HG02885 (cell line): ENCODE data around the gene ZNF394.

Experiments used
- ATAC-seq: cut with Tn5 transposase; IDR thresholded peaks from one replicate; pipeline ENCODE4 v1.9.1; 2021; ENCODE audit warnings: mild to moderate bottlenecking; ENCODE audit not compliant: unreplicated experiment, poor library complexity

The ZNF394 gene

DNA sequence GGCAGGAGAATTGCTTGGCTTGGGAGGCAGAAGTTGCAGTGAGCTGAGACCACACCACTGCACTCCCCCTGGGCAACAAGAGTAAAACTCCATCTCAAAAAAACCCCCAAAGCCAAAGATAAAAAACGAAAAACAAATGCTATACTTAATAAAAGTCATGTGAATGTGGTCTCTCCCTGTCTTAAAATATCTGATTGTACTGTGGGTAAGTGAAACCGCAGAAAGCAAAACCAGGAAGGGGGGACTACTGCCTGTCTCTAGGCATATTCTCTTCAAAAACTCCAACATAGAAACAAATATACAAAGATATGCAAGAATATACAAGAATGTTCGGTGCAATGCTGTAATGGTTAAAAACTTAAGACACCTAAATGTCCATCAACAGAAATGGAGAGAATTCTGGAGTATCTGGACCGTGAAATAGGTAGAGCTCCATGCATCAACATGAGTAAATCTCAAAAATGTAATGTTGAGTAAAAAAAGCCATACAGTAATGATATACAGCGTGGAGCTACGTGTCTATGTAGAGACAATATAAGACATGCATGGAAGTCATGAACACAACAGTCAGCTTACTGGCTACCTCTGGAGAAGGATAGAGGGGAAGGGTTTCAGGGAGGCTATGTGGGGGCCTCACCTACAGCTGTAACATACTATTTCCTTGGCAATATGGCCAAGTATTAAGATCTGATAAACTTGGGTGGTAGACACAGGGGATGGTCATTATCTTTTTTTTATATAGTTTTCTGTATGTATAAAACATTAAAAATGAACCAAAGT lies 2.1 kb downstream of the ZNF394 start:
- no peak for ATAC-seq

DNA sequence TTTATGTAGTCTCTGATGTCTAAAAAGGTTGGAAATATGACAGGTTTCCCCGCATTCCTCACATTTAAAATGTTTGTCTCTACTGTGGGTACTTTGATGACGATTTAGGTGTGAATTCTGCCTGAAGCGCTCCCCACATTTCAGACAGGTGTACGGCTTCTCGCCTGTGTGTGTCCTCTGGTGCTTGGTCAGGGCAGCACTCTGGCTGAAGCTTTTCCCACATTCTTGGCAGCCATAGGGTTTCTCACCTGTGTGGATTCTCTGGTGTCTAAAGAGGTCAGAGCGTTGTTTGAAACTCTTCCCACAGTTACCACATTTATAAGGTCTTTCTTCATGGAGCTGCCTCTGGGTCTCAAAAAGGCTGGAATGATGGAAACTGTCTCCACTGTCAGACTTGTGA lies 6.3 kb downstream of the ZNF394 start:
- ATAC-seq, result no peak

- ATAC-seq, result no peak
These were observed 9.2 kb downstream of the ZNF394 start for GRCh38 chr7:99490878-99491277.

- ATAC-seq, result no peak
These were observed 10.8 kb downstream of the ZNF394 start for GRCh38 chr7:99489235-99489634.

GRCh38 chr7:99485094-99485493 lies 15.0 kb downstream of the ZNF394 start:
- no peak for ATAC-seq

DNA sequence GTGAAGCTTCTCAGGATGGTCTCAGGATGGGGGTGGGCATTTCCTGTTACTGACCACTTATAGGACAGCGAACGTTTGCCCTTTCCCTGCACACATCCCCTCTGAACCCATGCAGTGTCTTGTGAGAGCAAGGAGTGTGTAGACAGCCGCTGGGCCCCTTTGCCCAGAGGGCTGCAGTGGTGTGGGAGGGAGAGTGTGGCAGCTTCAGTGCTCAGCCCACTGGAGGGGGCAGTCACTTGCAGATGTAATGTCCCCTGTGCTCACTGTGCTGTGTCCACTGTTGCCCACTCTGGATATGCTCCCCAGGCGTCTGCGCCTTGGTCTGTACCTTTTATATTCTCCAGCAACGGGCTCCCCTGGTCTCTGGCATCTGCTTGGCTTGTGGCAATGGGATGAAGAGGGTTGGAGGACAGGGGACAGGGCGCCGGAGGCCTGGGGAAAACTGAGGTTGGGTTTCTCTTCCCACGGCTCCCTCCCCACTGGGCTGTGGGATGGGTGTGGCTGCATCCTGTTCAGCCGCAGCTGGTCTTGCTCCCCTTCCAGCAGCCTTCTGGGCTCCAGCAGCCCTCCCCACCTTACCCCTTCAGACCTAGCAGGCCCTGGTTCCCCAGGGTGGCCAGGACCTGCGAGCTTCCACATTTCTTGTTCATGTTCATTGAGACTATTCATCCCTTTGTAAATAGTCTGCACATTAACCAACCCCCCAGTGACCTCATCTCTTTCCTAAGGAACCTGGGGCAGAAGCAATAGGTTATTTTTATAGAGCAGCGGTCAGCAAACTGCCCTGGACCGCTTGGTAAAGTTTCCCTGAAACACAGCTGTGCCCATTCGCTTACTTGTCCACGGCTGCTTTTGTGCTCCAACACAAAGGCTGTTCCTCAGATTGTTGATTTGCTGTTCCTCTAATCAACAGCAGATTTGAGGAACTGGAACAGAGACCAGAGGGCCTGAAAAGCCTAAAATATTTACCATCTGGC lies 21.3 kb downstream of the ZNF394 start:
- no peak for ATAC-seq

GRCh38 chr7:99476107-99476506 lies 24.0 kb downstream of the ZNF394 start:
- no peak for ATAC-seq

DNA sequence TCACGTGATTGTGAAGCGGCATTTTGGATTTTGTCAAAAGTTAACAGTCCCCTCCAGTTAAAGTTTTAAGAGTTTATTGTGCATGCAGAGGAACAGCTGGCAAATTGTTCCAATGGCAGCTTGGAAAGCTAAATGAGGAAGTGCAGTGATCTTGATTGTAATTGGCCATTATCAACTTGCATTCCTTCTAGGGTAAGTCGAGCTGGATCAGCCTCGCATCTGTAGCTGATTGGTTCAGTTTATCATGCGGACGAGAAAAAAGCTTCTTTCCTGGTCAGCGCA lies 26.8 kb downstream of the ZNF394 start:
- ATAC-seq, result no peak

DNA sequence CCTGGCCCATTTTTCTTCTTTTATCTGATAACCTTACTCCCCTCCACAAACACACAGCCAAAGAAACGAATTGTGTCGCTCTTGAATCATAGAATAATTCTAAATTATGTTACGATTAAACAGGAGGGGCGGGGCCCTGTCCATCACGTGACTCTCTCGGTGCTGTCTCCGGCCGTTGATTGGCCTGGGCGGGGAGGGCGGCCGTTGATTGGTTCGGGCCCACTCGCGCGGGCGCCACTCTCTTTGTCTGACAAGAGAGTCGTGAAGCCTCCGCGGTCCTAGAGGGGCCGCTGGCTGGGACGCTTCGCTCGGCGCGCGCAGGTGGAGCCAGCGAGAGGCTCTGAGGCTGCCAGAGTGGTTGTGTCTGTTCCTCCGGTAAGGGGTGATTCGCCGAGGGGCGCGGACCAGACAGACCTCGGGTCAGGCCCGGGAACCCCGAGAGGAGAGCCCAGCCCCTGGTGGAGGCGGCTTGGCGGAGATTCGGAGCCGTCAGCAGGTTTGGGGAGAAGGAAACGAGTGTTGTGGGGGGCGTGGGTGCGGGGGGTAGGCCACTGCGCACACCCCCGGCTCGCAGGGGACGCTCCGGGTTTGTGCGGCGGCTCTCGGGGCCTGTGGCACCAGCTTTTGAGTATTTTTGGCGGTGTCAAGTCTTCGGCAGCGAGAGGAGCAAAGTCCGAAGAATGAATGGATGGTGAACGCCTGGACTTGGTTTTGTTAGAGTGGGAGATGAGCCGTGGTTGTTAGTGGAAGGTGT lies 27.3 kb downstream of the ZNF394 start, which contains the start of gene ZNF789:
ZNF789 (plus strand) TSS at position 330 of the 754 bp plus-strand sequence. CDS start 3,567 bp downstream, outside the sequence.
- peak; percentile 95 for ATAC-seq

- no peak for ATAC-seq
These were observed 30.6 kb downstream of the ZNF394 start for GRCh38 chr7:99469381-99470065.

GRCh38 chr7:99468336-99468918 lies 31.7 kb downstream of the ZNF394 start:
- ATAC-seq, result no peak

GRCh38 chr7:99465421-99465768 lies 34.7 kb downstream of the ZNF394 start:
- no peak for ATAC-seq

GRCh38 chr7:99461221-99461620 lies 38.9 kb downstream of the ZNF394 start:
- no peak for ATAC-seq

GRCh38 chr7:99460651-99461050 lies 39.4 kb downstream of the ZNF394 start:
- no peak for ATAC-seq

DNA sequence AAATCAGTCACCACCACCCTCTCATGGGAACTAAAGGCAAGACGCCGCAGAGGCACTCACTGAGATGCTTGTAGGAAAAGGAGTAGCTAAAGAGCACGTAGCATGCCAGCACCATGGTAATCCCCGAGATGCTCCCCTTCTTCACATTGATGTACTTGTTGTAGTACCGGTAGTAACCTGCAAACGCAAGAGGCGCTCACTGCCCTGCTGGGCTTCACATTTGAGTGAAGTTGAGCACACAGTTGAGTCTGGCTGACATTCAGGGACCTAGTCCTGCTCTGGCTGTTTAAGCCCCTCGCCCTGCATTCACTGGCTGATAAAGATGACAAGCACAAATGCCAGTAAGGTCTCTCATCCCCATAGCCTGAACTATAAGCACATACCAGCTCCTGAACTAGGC lies 41.0 kb downstream of the ZNF394 start:
- ATAC-seq, result no peak

DNA sequence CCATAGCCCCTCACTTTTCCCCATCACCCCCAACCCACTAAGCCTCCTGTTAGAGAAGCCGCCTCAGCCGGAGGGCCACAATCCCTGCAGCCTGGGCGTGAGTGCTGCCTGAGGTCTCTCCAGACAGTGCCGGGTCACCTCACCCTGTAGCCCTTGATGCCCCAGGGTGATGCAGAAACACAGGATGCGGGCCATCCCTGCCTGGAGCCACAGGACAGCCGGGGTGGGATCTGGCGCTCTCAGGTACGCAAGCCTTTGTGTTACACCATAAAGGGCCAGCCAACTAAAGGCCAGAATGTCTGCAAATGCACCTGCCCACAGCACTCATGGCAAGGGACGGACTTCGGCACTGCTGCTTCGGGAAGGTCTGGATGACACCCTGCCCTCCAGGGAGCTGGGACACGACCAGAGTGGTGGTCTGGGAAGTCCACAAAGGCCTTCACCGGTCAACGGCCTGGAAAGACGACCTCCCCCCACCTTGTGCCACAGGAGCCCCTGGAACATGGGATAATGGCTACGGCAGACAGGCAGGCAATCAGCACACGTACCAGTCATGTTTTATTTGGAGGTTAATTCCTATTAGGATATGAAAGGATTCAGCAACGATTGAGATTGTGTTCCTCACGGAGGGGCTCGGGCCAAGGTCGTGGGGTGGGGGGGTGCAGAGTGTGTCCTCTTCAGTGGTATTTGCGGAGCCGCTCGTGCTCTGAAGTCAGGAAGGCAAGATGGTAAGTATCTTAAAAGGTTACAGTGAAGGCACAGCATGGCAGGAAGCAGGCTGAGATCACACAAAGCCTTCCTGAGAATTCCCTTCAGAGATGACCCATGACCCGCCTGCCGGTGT lies 42.2 kb downstream of the ZNF394 start:
- ATAC-seq, result no peak

- no peak for ATAC-seq
These were observed 42.9 kb downstream of the ZNF394 start for GRCh38 chr7:99457050-99457649.

DNA sequence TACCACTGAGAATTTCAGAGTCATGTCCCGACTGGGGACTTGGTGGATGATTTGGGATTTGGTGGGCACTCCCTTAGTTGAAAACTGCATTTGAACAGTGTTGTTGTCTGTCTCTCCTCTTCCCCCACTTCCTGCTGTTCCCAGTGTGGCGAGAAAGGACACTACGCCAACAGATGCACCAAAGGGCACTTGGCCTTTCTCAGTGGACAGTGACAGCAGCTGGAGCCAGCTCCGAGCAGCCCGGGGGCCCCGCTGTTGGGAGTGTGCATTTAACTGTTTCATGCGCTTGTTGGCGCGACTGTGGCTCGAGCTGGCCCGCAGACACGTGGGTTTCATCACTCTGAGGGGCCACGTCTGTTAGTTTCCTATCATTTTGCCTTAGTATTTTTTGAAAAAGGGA lies 43.8 kb downstream of the ZNF394 start:
- ATAC-seq, result no peak

GRCh38 chr7:99455874-99456273 lies 44.2 kb downstream of the ZNF394 start:
- ATAC-seq, result no peak
